GM23338 (cell line): ENCODE results near the gene CHN1. TPM values are rescaled to one million over a fixed set of nuclear protein-coding genes. Genes with fewer than 3 reads are reported as not detected.

ENCODE experiments used
- ATAC-seq: fragments of 200-7000 bp; cut with Tn5 transposase; 3 replicates; pipeline ENCODE4 v1.9.1; 2020
- DNase-seq: peaks from one replicate; pipeline ENCODE4 v3.0.0-alpha.2; 2015; ENCODE audit warnings: low spot score
- H2AFZ ChIP-seq: fragments of 200-600 bp; sonication (generic); 2 replicates; pipeline ENCODE4 v1.8.0; 2016; ENCODE audit warnings: antibody characterized with exemption, mild to moderate bottlenecking, moderate library complexity
- H3F3A ChIP-seq: fragments of 200-600 bp; sonication (generic); replicated peaks from 2 replicates; pipeline ENCODE4 v1.8.0; 2017; ENCODE audit warnings: antibody characterized with exemption, mixed run types, low read depth
- H3K27ac ChIP-seq: fragments of 200-600 bp; sonication (generic); 2 replicates; pipeline ENCODE4 v1.6.1; 2016; ENCODE audit warnings: low read depth
- H3K27me3 ChIP-seq: fragments of 200-600 bp; sonication (generic); 2 replicates; pipeline ENCODE4 v1.8.0; 2016; ENCODE audit warnings: mild to moderate bottlenecking, mixed run types, moderate library complexity; ENCODE audit not compliant: insufficient read depth
- H3K36me3 ChIP-seq: fragments of 200-600 bp; sonication (generic); 2 replicates; pipeline ENCODE4 v1.8.0; 2016; ENCODE audit warnings: mild to moderate bottlenecking; ENCODE audit not compliant: insufficient read depth
- H3K4me1 ChIP-seq: fragments of 200-600 bp; sonication (generic); 2 replicates; pipeline ENCODE4 v1.8.0; 2016; ENCODE audit warnings: mild to moderate bottlenecking, moderate library complexity; ENCODE audit not compliant: insufficient read depth
- H3K4me2 ChIP-seq: fragments of 200-600 bp; sonication (generic); 2 replicates; pipeline ENCODE4 v1.7.1; 2017; ENCODE audit warnings: mixed run types
- H3K4me3 ChIP-seq: fragments of 200-600 bp; sonication (generic); 2 replicates; pipeline ENCODE4 v1.6.1; 2016; ENCODE audit warnings: mixed run types
- H3K79me2 ChIP-seq: fragments of 200-600 bp; sonication (generic); replicated peaks from 2 replicates; pipeline ENCODE4 v1.8.0; 2017; ENCODE audit warnings: mild to moderate bottlenecking; ENCODE audit not compliant: insufficient read depth
- H3K9me2 ChIP-seq: fragments of 200-600 bp; sonication (generic); 2 replicates; pipeline ENCODE4 v1.8.0; 2017; ENCODE audit not compliant: insufficient read depth
- H4K20me1 ChIP-seq: fragments of 200-600 bp; sonication (generic); replicated peaks from 2 replicates; pipeline ENCODE4 v1.8.0; 2017; ENCODE audit warnings: mild to moderate bottlenecking; ENCODE audit not compliant: insufficient read depth
- H3K27ac Mint-ChIP-seq: 2 replicates; pipeline ENCODE4 v1.8.0; 2020; ENCODE audit warnings: inconsistent platforms, mild to moderate bottlenecking, moderate library complexity, mixed read lengths
- H3K27me3 Mint-ChIP-seq: 3 replicates; pipeline ENCODE4 v1.8.0; 2022; ENCODE audit warnings: low read depth, mild to moderate bottlenecking, moderate library complexity, mixed read lengths, inconsistent platforms; ENCODE audit not compliant: insufficient read depth, poor library complexity
- H3K36me3 Mint-ChIP-seq: 3 replicates; pipeline ENCODE4 v1.8.0; 2021; ENCODE audit warnings: low read depth, mild to moderate bottlenecking, inconsistent platforms, moderate library complexity, mixed read lengths
- H3K4me1 Mint-ChIP-seq: 3 replicates; pipeline ENCODE4 v1.8.0; 2020; ENCODE audit warnings: mild to moderate bottlenecking, inconsistent platforms, mixed read lengths
- H3K4me3 Mint-ChIP-seq: 3 replicates; pipeline ENCODE4 v1.8.0; 2021; ENCODE audit warnings: moderate library complexity, mild to moderate bottlenecking, inconsistent platforms, mixed read lengths
- H3K9me3 Mint-ChIP-seq: 3 replicates; pipeline ENCODE4 v1.8.0; 2020; ENCODE audit warnings: moderate library complexity, mild to moderate bottlenecking, inconsistent platforms, mixed read lengths
- CREB1 ChIP-seq: fragments of 250-450 bp; sonication (Bioruptor Pico); IDR thresholded peaks from 2 replicates; pipeline ENCODE4 v1.5.0; 2020; ENCODE audit warnings: low read depth, mild to moderate bottlenecking, moderate library complexity
- EZH2 ChIP-seq: fragments of 200-600 bp; sonication (generic); IDR thresholded peaks from one replicate; pipeline ENCODE4 v1.8.0; 2017; ENCODE audit warnings: antibody characterized with exemption, mild to moderate bottlenecking, low read depth; ENCODE audit not compliant: unreplicated experiment
- JUNB ChIP-seq: IDR thresholded peaks from one replicate; pipeline ENCODE4 v1.6.1; 2016; ENCODE audit warnings: antibody characterized with exemption; ENCODE audit not compliant: unreplicated experiment
- POLR2AphosphoS5 ChIP-seq: IDR thresholded peaks from 2 replicates; pipeline ENCODE4 v1.6.1; 2016; ENCODE audit warnings: antibody characterized with exemption, low read depth
- STAT1 ChIP-seq: IDR thresholded peaks from one replicate; pipeline ENCODE4 v1.6.1; 2016; ENCODE audit warnings: antibody characterized with exemption; ENCODE audit not compliant: unreplicated experiment
- ZNF114 ChIP-seq: fragments of 250-450 bp; sonication (Bioruptor Pico); IDR thresholded peaks from 2 replicates; pipeline ENCODE4 v1.5.0; 2020; ENCODE audit warnings: mild to moderate bottlenecking, moderate library complexity
- polyA plus RNA-seq: library from polyadenylated mRNA; unstranded; fragments of >200 nt; fragmentation: Nextera tagmentation; extraction: Ambion mirVana; gene quantifications from 2 replicates; pipeline ENCODE4 v1.2.1, GENCODE V29; 2016
- total RNA-seq: library from RNA; depleted of rRNA; stranded (reverse); fragments of >200 nt; shearing (Covaris generic); gene quantifications from 2 replicates; pipeline ENCODE4 v1.2.3, GENCODE V29; 2014
- TF ChIP-seq, protein P1 (sequence below): fragments of 250-450 bp; sonication (Bioruptor Pico); IDR thresholded peaks from 2 replicates; pipeline ENCODE4 v1.5.0; 2020; ENCODE audit warnings: mild to moderate bottlenecking, moderate library complexity
- TF ChIP-seq, protein P2 (sequence below): IDR thresholded peaks from one replicate; pipeline ENCODE4 v1.6.1; 2018; ENCODE audit warnings: antibody characterized with exemption; ENCODE audit not compliant: unreplicated experiment
- TF ChIP-seq, protein P3 (sequence below): IDR thresholded peaks from 2 replicates; pipeline ENCODE4 v1.6.1; 2016; ENCODE audit warnings: antibody characterized with exemption

Gene CHN1
- total and polyA plus RNA-seq, 2 experiments from 2014 or later, result 28.1 to 36.5 TPM

DNA sequence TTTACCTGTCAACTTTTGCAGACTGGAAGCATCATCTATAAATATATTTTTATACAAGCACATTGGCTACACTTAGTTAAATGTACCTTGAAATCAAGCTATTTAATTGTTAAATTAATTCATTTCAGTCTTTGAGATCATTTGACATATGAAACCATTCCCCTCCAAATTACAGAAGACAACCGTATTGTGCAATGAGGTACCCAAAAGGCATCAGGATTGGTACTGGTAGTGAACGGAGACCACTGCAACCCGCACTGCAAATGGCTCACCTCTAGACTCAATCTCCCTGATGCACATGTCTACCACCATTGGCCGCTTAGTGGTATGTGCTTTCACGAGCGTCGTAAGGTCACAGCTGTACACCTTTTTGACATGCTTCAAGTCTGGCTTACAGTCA lies 193.1 kb downstream of the CHN1 start:
- H3K27ac ChIP-seq, result no peak overlapping the region
- DNase-seq (no peak), ATAC-seq (no peak)
- peaks cover 18% of the 10 kb centered on the region; the same call in 2 of the 3 replicates for H3K4me1 Mint-ChIP-seq
- H3K4me3 ChIP-seq, result no peak overlapping the region
- no peaks in the 10 kb centered on the region for H3K9me2 ChIP-seq
- no peaks in the 10 kb centered on the region for H3F3A ChIP-seq
- H4K20me1 ChIP-seq, result no peaks in the 10 kb centered on the region
- TF ChIP-seq ZNF114 (CRISPR knock-in tag) (no peak), POLR2AphosphoS5 (no peak)
- no peaks in the 10 kb centered on the region for H3K27me3 ChIP-seq
- H3K4me3 Mint-ChIP-seq, result no peak overlapping the region
- no peak overlapping the region for H3K4me2 ChIP-seq
- H3K27ac Mint-ChIP-seq, result no peak overlapping the region
- no peaks in the 10 kb centered on the region; the same call in 1 of the 2 replicates for H3K4me1 ChIP-seq
- H3K9me3 Mint-ChIP-seq, result no peaks in the 10 kb centered on the region; the same call in 2 of the 3 replicates
- peaks cover 5% of the 10 kb centered on the region for H3K27me3 Mint-ChIP-seq
- no peaks in the 10 kb centered on the region for H3K79me2 ChIP-seq
- no peak overlapping the region for H2AFZ ChIP-seq
- H3K36me3 ChIP-seq, result peaks cover 8% of the 10 kb centered on the region; the same call in 1 of the 2 replicates
- H3K36me3 Mint-ChIP-seq, result peaks cover 7% of the 10 kb centered on the region; the same call in 2 of the 3 replicates

DNA sequence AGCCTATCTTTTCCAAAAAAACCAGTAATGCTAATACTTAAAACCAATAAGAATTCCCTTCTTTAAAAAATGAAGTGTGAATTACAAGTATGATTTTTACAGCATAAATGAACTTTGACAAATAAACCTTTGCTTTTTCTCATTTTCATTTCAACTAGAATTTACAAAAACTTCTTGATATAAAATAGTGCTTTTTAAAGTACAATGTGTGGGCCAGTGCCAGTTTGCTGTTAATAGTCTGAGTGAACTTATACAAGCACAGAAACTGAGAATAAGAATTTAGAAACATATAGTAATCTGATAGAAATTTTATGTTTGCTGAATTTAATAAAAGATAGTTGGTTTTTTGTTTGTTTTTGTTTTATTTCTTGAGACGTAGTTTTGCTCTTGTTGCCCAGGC lies 197.2 kb downstream of the CHN1 start:
- Histone ChIP-seq H4K20me1 (no peaks in the 10 kb centered on the region), H3K4me1 (no peaks in the 10 kb centered on the region), H3K27ac (peak overlapping the region; percentile 40; the same call in 1 of the 2 replicates), H3K4me3 (no peak overlapping the region), H3K36me3 (peaks cover 8% of the 10 kb centered on the region; the same call in 1 of the 2 replicates), H3K9me2 (no peaks in the 10 kb centered on the region), H3F3A (no peaks in the 10 kb centered on the region), H3K79me2 (no peaks in the 10 kb centered on the region), H3K4me2 (no peak overlapping the region), H3K27me3 (no peaks in the 10 kb centered on the region), H2AFZ (no peak overlapping the region)
- Mint-ChIP-seq H3K4me3 (no peak overlapping the region), H3K27me3 (no peaks in the 10 kb centered on the region), H3K4me1 (peaks cover 7% of the 10 kb centered on the region; the same call in 2 of the 3 replicates), H3K36me3 (peaks cover 21% of the 10 kb centered on the region; the same call in 2 of the 3 replicates), H3K27ac (no peak overlapping the region), H3K9me3 (no peaks in the 10 kb centered on the region)
- no peak for DNase-seq
- no peak for ATAC-seq
- TF ChIP-seq CREB1 (no peak), POLR2AphosphoS5 (no peak), JUNB (no peak), EZH2 (no peak), STAT1 (no peak)
- TF ChIP-seq, protein P1, sequence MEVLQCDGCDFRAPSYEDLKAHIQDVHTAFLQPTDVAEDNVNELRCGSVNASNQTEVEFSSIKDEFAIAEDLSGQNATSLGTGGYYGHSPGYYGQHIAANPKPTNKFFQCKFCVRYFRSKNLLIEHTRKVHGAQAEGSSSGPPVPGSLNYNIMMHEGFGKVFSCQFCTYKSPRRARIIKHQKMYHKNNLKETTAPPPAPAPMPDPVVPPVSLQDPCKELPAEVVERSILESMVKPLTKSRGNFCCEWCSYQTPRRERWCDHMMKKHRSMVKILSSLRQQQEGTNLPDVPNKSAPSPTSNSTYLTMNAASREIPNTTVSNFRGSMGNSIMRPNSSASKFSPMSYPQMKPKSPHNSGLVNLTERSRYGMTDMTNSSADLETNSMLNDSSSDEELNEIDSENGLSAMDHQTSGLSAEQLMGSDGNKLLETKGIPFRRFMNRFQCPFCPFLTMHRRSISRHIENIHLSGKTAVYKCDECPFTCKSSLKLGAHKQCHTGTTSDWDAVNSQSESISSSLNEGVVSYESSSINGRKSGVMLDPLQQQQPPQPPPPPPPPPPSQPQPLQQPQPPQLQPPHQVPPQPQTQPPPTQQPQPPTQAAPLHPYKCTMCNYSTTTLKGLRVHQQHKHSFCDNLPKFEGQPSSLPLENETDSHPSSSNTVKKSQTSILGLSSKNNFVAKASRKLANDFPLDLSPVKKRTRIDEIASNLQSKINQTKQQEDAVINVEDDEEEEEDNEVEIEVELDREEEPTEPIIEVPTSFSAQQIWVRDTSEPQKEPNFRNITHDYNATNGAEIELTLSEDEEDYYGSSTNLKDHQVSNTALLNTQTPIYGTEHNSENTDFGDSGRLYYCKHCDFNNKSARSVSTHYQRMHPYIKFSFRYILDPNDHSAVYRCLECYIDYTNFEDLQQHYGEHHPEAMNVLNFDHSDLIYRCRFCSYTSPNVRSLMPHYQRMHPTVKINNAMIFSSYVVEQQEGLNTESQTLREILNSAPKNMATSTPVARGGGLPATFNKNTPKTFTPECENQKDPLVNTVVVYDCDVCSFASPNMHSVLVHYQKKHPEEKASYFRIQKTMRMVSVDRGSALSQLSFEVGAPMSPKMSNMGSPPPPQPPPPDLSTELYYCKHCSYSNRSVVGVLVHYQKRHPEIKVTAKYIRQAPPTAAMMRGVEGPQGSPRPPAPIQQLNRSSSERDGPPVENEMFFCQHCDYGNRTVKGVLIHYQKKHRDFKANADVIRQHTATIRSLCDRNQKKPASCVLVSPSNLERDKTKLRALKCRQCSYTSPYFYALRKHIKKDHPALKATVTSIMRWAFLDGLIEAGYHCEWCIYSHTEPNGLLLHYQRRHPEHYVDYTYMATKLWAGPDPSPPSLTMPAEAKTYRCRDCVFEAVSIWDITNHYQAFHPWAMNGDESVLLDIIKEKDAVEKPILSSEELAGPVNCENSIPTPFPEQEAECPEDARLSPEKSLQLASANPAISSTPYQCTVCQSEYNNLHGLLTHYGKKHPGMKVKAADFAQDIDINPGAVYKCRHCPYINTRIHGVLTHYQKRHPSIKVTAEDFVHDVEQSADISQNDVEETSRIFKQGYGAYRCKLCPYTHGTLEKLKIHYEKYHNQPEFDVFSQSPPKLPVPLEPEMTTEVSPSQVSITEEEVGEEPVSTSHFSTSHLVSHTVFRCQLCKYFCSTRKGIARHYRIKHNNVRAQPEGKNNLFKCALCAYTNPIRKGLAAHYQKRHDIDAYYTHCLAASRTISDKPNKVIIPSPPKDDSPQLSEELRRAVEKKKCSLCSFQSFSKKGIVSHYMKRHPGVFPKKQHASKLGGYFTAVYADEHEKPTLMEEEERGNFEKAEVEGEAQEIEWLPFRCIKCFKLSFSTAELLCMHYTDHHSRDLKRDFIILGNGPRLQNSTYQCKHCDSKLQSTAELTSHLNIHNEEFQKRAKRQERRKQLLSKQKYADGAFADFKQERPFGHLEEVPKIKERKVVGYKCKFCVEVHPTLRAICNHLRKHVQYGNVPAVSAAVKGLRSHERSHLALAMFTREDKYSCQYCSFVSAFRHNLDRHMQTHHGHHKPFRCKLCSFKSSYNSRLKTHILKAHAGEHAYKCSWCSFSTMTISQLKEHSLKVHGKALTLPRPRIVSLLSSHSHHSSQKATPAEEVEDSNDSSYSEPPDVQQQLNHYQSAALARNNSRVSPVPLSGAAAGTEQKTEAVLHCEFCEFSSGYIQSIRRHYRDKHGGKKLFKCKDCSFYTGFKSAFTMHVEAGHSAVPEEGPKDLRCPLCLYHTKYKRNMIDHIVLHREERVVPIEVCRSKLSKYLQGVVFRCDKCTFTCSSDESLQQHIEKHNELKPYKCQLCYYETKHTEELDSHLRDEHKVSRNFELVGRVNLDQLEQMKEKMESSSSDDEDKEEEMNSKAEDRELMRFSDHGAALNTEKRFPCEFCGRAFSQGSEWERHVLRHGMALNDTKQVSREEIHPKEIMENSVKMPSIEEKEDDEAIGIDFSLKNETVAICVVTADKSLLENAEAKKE (CRISPR knock-in tag), result no peak
- TF ChIP-seq, protein P2, sequence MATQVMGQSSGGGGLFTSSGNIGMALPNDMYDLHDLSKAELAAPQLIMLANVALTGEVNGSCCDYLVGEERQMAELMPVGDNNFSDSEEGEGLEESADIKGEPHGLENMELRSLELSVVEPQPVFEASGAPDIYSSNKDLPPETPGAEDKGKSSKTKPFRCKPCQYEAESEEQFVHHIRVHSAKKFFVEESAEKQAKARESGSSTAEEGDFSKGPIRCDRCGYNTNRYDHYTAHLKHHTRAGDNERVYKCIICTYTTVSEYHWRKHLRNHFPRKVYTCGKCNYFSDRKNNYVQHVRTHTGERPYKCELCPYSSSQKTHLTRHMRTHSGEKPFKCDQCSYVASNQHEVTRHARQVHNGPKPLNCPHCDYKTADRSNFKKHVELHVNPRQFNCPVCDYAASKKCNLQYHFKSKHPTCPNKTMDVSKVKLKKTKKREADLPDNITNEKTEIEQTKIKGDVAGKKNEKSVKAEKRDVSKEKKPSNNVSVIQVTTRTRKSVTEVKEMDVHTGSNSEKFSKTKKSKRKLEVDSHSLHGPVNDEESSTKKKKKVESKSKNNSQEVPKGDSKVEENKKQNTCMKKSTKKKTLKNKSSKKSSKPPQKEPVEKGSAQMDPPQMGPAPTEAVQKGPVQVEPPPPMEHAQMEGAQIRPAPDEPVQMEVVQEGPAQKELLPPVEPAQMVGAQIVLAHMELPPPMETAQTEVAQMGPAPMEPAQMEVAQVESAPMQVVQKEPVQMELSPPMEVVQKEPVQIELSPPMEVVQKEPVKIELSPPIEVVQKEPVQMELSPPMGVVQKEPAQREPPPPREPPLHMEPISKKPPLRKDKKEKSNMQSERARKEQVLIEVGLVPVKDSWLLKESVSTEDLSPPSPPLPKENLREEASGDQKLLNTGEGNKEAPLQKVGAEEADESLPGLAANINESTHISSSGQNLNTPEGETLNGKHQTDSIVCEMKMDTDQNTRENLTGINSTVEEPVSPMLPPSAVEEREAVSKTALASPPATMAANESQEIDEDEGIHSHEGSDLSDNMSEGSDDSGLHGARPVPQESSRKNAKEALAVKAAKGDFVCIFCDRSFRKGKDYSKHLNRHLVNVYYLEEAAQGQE, result no peak
- TF ChIP-seq, protein P3, sequence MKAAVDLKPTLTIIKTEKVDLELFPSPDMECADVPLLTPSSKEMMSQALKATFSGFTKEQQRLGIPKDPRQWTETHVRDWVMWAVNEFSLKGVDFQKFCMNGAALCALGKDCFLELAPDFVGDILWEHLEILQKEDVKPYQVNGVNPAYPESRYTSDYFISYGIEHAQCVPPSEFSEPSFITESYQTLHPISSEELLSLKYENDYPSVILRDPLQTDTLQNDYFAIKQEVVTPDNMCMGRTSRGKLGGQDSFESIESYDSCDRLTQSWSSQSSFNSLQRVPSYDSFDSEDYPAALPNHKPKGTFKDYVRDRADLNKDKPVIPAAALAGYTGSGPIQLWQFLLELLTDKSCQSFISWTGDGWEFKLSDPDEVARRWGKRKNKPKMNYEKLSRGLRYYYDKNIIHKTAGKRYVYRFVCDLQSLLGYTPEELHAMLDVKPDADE, result no peak
